Esophagus squamous epithelium (tissue), 5 donors: Measurements from ENCODE around the gene TEAD1. TPM values are rescaled to one million over a fixed set of nuclear protein-coding genes. Genes with fewer than 3 reads are reported as not detected.

Source experiments
- DNase-seq: peaks from one replicate; lab custom pipeline; 2025; lab: John Stamatoyannopoulos, UW
- H3K27ac ChIP-seq, 4 donors: fragments of 200-600 bp; sonication (generic); one replicate each; pipeline ENCODE4 v1.5.1; 2016 to 2019; ENCODE audit warnings: mild to moderate bottlenecking in 1 of 4
- H3K27me3 ChIP-seq, 4 donors: fragments of 200-600 bp; sonication (generic); 1 replicate in 3 of 4; 2 replicates in 1 of 4; pipeline versions ENCODE4 v1.5.1 to v1.6.0; 2017 to 2021; ENCODE audit warnings: antibody characterized with exemption in 1 of 4
- H3K36me3 ChIP-seq, 3 donors: fragments of 200-600 bp; sonication (generic); one replicate each; pipeline ENCODE4 v1.5.1; 2016 to 2019
- H3K4me1 ChIP-seq, 3 donors: fragments of 200-600 bp; sonication (generic); one replicate each; pipeline ENCODE4 v1.5.1; 2017 to 2019
- H3K4me3 ChIP-seq, 4 donors: fragments of 200-600 bp; sonication (generic); 1 replicate in 3 of 4; 2 replicates in 1 of 4; pipeline ENCODE4 v1.5.1; 2016 to 2019; ENCODE audit warnings: mild to moderate bottlenecking in 2 of 4, moderate library complexity in 1 of 4
- H3K9me3 ChIP-seq, 3 donors: fragments of 200-600 bp; sonication (generic); one replicate each; pipeline ENCODE4 v1.5.1; 2016 to 2019
- CTCF ChIP-seq, 6 experiments: fragments of 450-650 bp in 4 of 6; fragments of 200-600 bp in 2 of 6; sonication (generic) in 2 of 6; IDR thresholded peaks; one replicate each; pipeline ENCODE4 v1.5.1; 2016 to 2019; ENCODE audit warnings: antibody characterized with exemption in 6 of 6, mild to moderate bottlenecking in 4 of 6, moderate library complexity in 4 of 6
- POLR2A ChIP-seq, 4 donors: fragments of 450-650 bp; IDR thresholded peaks; one replicate each; pipeline ENCODE4 v1.6.1; 2017; ENCODE audit warnings: antibody characterized with exemption in 4 of 4, mild to moderate bottlenecking in 4 of 4, moderate library complexity in 3 of 4
- WGBS, 2 donors: methylation state at CpG; one replicate each; pipeline ENCODE4 v1.1.5; 2018; 5-methylcytosine and 5-hydroxymethylcytosine counted together
- intact Hi-C: fragments of 100-400 bp; cut with DNase I; formaldehyde crosslinking; loops from one replicate; pipeline ENCODE4 v1.15.0; 2022
- total RNA-seq, 4 donors: library from RNA; depleted of rRNA; stranded (reverse); fragments of >200 nt; gene quantifications; one replicate each; pipeline ENCODE4 v1.1.0, GENCODE V29; 2016
- donor health status: DM: yes; HTN: yes; CAD: no.

The TEAD1 gene
- total RNA-seq, 4 donors from 2014 or later = 33.3 to 75.2 (median 49.8) TPM

- H3K36me3 ChIP-seq = no peaks in the 10 kb centered on the region
- no peaks in the 10 kb centered on the region for H3K9me3 ChIP-seq
- peak overlapping the region; percentile 40 to 81 (median 68) for H3K27ac ChIP-seq
- no peaks in the 10 kb centered on the region for H3K27me3 ChIP-seq
- peak; percentile 27 for DNase-seq
- TF ChIP-seq CTCF (IDR thresholded peaks at IDR 0.05) (no peak), POLR2A (IDR thresholded peaks at IDR 0.05) (peak in 2 of 4 donors; percentile 34 to 49)
- H3K4me3 ChIP-seq = peak overlapping the region in 3 of 4 donors; percentile 10 to 24 (median 18)
- peaks cover 17 to 83% (median 28%) of the 10 kb centered on the region in 3 donors for H3K4me1 ChIP-seq
- intact Hi-C loops = no loop called here
- 10 to 14% methylated on average over 13 to 15 of the region's 21 CpGs for WGBS, 2 donors
These were observed 6.2 kb downstream of the TEAD1 start for GRCh38 chr11:12680246-12680939.

- Histone ChIP-seq H3K4me1 (peaks cover 17 to 83% (median 29%) of the 10 kb centered on the region in 3 donors), H3K4me3 (peak overlapping the region in 1 of 4 donors; percentile 24), H3K9me3 (no peaks in the 10 kb centered on the region), H3K36me3 (no peaks in the 10 kb centered on the region), H3K27me3 (no peaks in the 10 kb centered on the region), H3K27ac (peak overlapping the region; percentile 40 to 81 (median 68))
- no peak for DNase-seq
- TF ChIP-seq POLR2A (IDR thresholded peaks at IDR 0.05) = no peak
- TF ChIP-seq CTCF (IDR thresholded peaks at IDR 0.05) = no peak
- 69 to 73% methylated on average over 2 of the region's 2 CpGs for WGBS, 2 donors
- intact Hi-C loops = no loop called here
These were observed 6.7 kb downstream of the TEAD1 start for GRCh38 chr11:12680940-12681258.

GRCh38 chr11:12681466-12681865, 7.2 kb downstream of the TEAD1 start:
- no peak for TF ChIP-seq POLR2A (IDR thresholded peaks at IDR 0.05)
- no peak for TF ChIP-seq CTCF (IDR thresholded peaks at IDR 0.05)
- Histone ChIP-seq H3K4me1 (peaks cover 17 to 83% (median 30%) of the 10 kb centered on the region in 3 donors), H3K9me3 (no peaks in the 10 kb centered on the region), H3K27ac (peak overlapping the region in 2 of 4 donors; percentile 4 to 81), H3K36me3 (no peaks in the 10 kb centered on the region), H3K27me3 (no peaks in the 10 kb centered on the region), H3K4me3 (no peak overlapping the region)
- intact Hi-C loops = no loop called here
- 95 to 97% methylated on average over 4 of the region's 4 CpGs for WGBS, 2 donors
- DNase-seq = no peak

GRCh38 chr11:12682288-12682687, 8.1 kb downstream of the TEAD1 start:
- Histone ChIP-seq H3K36me3 (no peaks in the 10 kb centered on the region), H3K4me1 (peaks cover 16 to 83% (median 36%) of the 10 kb centered on the region in 3 donors), H3K27me3 (no peaks in the 10 kb centered on the region), H3K4me3 (no peak overlapping the region), H3K9me3 (no peaks in the 10 kb centered on the region), H3K27ac (no peak overlapping the region)
- intact Hi-C loops = no loop called here
- DNase-seq = no peak
- no peak for TF ChIP-seq CTCF (IDR thresholded peaks at IDR 0.05)
- TF ChIP-seq POLR2A (IDR thresholded peaks at IDR 0.05) = no peak
- WGBS, 2 donors = 78 to 85% methylated on average over 8 of the region's 8 CpGs

- 79 to 84% methylated on average over 10 of the region's 10 CpGs for WGBS, 2 donors
- no peak overlapping the region for H3K4me3 ChIP-seq
These were observed 8.7 kb downstream of the TEAD1 start for GRCh38 chr11:12682737-12683500.

More at GRCh38 chr11:12682737-12683500, 8.7 kb downstream of the TEAD1 start:
- no peak overlapping the region for H3K27ac ChIP-seq
- no peaks in the 10 kb centered on the region for H3K9me3 ChIP-seq
- TF ChIP-seq POLR2A (IDR thresholded peaks at IDR 0.05) (no peak), CTCF (IDR thresholded peaks at IDR 0.05) (no peak)
- no peak for DNase-seq
- intact Hi-C loops = no loop called here
- no peaks in the 10 kb centered on the region for H3K36me3 ChIP-seq
- H3K4me1 ChIP-seq = peaks cover 23 to 83% (median 40%) of the 10 kb centered on the region in 3 donors
- H3K27me3 ChIP-seq = no peaks in the 10 kb centered on the region
